PC-9 (cell line): Measurements from ENCODE around the gene USP12.

Source experiments
- CTCF ChIP-seq: fragments of 200-600 bp; sonication (generic); conservative IDR thresholded peaks from 2 replicates; pipeline ENCODE4 v1.6.1; 2017; ENCODE audit warnings: mixed run types, antibody characterized with exemption, mild to moderate bottlenecking, moderate library complexity
- EZH2 ChIP-seq: fragments of 200-600 bp; sonication (generic); IDR thresholded peaks from 2 replicates; pipeline ENCODE4 v1.8.0; 2017; ENCODE audit warnings: antibody characterized with exemption, low read depth

- TF ChIP-seq CTCF (no peak), EZH2 (no peak)
Observed at GRCh38 chr13:27131906-27132305, 39.7 kb downstream of the USP12 start.
